Panc1 (cell line): Measurements from ENCODE around the gene SLC29A1.

Source experiments
- TCF7L2 ChIP-seq: IDR thresholded peaks from 2 replicates; pipeline ENCODE4 v1.6.1; 2011; ENCODE audit warnings: mild to moderate bottlenecking, low read depth, low read length, inconsistent platforms
- TF ChIP-seq, protein P1 (sequence below): fragments of 450-650 bp; IDR thresholded peaks from 2 replicates; pipeline ENCODE4 v1.5.1; 2017; ENCODE audit warnings: mild to moderate bottlenecking
- TF ChIP-seq, protein P2 (sequence below), 2 experiments: IDR thresholded peaks; 2 replicates each; pipeline ENCODE4 v1.6.1; 2011 to 2012; ENCODE audit warnings: low read depth in 2 of 2, control low read depth in 1 of 2, low read length in 1 of 2, mild to moderate bottlenecking in 1 of 2, moderate library complexity in 1 of 2; ENCODE audit not compliant: insufficient read depth in 1 of 2

DNA sequence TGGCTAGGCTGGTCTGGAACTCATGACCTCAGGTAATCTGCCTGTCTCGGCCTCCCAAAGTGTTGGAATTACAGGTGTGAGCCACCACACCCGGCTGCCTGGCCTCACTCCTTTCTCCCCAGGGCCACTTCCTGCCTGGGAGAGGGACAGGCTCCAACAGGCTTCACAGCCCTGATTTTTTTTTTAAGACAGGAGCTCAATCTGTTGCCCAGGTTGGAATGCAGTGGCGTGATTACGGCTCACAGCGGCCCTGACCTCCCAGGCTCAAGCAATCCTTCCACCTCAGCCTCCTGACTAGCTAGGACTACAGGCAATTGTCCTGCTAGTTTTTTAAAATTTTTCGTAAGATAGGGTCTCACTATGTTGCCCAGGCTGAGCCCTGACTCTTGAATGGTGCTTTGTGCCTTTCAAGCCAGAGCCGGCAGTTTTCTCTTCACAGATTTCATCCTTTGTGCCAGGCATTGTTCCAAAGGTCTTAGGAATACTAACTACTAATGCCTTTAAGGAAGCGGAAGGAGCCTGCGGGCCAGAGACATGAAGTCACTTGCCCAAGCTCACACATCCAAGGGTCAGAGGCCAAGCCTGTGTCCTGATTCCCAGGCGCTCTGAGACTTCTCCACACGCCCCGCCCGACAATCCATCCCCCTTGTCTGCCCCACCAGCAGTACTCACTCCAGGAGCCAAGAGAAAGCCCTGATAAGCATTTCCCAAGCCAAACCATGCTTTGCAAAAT is 45.5 kb upstream of the SLC29A1 start:
- TF ChIP-seq, protein P1, sequence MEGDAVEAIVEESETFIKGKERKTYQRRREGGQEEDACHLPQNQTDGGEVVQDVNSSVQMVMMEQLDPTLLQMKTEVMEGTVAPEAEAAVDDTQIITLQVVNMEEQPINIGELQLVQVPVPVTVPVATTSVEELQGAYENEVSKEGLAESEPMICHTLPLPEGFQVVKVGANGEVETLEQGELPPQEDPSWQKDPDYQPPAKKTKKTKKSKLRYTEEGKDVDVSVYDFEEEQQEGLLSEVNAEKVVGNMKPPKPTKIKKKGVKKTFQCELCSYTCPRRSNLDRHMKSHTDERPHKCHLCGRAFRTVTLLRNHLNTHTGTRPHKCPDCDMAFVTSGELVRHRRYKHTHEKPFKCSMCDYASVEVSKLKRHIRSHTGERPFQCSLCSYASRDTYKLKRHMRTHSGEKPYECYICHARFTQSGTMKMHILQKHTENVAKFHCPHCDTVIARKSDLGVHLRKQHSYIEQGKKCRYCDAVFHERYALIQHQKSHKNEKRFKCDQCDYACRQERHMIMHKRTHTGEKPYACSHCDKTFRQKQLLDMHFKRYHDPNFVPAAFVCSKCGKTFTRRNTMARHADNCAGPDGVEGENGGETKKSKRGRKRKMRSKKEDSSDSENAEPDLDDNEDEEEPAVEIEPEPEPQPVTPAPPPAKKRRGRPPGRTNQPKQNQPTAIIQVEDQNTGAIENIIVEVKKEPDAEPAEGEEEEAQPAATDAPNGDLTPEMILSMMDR: no peak
- TF ChIP-seq, protein P2, sequence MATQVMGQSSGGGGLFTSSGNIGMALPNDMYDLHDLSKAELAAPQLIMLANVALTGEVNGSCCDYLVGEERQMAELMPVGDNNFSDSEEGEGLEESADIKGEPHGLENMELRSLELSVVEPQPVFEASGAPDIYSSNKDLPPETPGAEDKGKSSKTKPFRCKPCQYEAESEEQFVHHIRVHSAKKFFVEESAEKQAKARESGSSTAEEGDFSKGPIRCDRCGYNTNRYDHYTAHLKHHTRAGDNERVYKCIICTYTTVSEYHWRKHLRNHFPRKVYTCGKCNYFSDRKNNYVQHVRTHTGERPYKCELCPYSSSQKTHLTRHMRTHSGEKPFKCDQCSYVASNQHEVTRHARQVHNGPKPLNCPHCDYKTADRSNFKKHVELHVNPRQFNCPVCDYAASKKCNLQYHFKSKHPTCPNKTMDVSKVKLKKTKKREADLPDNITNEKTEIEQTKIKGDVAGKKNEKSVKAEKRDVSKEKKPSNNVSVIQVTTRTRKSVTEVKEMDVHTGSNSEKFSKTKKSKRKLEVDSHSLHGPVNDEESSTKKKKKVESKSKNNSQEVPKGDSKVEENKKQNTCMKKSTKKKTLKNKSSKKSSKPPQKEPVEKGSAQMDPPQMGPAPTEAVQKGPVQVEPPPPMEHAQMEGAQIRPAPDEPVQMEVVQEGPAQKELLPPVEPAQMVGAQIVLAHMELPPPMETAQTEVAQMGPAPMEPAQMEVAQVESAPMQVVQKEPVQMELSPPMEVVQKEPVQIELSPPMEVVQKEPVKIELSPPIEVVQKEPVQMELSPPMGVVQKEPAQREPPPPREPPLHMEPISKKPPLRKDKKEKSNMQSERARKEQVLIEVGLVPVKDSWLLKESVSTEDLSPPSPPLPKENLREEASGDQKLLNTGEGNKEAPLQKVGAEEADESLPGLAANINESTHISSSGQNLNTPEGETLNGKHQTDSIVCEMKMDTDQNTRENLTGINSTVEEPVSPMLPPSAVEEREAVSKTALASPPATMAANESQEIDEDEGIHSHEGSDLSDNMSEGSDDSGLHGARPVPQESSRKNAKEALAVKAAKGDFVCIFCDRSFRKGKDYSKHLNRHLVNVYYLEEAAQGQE (IDR thresholded peaks at IDR 0.05; ENCODE audit: insufficient read depth in 1 of 2, low read depth in 2 of 2, low read length in 1 of 2): no peak
- no peak for TF ChIP-seq TCF7L2
